Smooth muscle cell of trachea (primary cell): ENCODE results near the gene KITLG. TPM values are rescaled to one million over a fixed set of nuclear protein-coding genes. Genes with fewer than 3 reads are reported as not detected.

ENCODE experiments used
- total RNA-seq: library from RNA; depleted of rRNA; stranded (reverse); fragments of >200 nt; gene quantifications from 2 replicates; pipeline ENCODE4 v1.2.1, GENCODE V29; 2014

Gene KITLG
- total RNA-seq = 71.6 and 96.4 TPM in 2 replicates

DNA sequence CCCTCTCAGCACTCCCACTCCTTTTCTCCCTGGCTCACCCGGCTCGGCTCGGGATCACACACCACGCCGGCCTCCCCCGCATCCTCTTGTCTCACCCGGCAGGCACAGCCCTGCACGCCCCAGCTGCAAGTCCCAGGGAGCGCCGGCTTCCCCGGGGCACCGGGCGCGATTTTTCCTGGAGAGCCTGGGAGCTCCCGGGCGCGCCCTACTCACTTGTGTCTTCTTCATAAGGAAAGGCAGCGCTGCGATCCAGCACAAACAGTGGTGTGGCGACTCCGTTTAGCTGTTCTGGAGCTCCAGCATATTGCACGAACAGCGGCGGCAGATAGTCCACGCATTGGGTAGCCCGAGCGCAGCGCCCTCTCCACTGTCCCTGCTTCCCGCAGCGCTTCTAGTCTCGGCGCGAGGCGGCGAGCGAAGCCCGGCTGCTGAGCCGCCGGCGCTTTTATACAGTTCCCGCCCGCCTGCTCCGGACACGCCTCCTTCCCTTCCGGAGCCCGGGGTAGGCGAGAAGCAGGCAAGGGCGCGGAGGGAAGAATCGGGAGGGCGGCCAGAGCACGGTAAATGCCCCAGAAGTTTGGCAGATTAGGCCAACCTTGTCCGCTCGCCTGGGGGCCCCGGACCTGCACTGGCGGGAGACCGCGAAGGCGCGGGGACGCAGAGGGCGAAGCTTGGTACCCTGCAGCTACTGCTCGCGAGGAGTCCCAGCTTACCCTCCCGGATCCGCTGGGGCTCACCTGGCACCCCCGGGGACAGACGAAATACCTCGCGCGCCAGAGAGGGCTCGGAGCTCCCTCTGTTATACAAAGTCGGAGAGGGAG is at the start of gene KITLG:
Gene KITLG (minus strand): TSS at position 421 of the 821 bp plus-strand sequence. CDS start 193 bp downstream, at position 228.

